Stimulated activated CD8-positive, alpha-beta memory T cell treated with anti-CD3 and anti-CD28 coated beads, Interleukin-12 subunit alpha, Interleukin-12 subunit beta, amount 100 ng/mL, for 4 hours (primary cell): Measurements from ENCODE around the gene VPS4B.
"Not testable (repeated sequence)": the region's sequence is repeated elsewhere in the genome, so short reads cannot be mapped to it uniquely, and the experiment has no call there.

ENCODE experiments used
- DNase-seq: peaks from one replicate; pipeline ENCODE4 v3.0.0-alpha.2; 2020; ENCODE audit warnings: low read depth

VPS4B gene

DNA sequence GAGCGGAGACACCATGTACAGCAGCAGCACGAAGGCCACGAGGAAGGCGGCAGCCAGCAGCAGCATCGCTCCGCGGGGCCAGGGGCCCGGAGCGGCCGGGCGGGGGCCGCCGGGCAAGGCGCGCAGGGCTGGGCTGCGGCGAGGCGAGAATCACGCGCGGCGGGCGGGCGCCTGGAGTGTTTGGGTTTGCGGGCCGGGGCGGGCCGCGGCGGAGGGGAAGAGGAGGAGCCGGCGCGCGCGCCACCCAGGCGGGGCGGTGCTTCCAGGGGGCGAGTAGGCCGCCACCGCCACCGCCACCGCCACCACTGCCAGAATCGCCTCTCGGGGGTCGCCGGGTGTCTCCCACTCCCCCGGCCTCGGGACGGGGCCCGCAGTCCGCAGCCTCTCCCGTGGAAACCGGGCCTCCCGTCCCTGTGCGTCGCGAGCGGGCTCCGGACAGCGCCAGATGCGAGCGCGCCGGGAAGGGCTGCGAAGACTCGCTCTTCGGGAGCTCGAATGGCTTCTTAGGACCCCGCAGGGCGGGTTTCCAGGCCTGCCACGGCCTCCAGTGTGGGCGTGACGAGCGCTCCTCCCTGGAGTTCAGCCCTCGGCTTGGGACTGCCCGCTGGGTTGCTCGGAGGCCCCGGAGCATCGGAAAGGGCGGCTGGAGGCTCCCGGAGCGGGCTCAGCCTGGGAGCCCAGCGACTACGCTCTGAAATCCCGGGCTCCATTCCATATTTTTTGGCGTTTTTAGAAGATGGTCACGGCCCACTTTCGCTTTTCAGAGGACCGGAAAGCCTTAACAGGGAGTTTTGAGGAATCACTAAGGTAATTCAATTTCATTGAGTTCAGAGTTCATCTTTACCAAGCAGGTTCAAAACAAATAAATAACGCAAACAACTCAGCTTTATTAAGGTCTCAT lies 55.0 kb downstream of the VPS4B start, which contains the start of gene KDSR:
Gene KDSR (minus strand): TSS at position 154 of the 901 bp plus-strand sequence. CDS start 88 bp downstream, at position 66.
- peak; percentile 70 for DNase-seq

- peak; percentile 44 for DNase-seq
Observed at GRCh38 chr18:63366213-63367052, 55.8 kb downstream of the VPS4B start.

- no peak for DNase-seq
Observed at GRCh38 chr18:63365876-63366212, 56.4 kb downstream of the VPS4B start.

DNA sequence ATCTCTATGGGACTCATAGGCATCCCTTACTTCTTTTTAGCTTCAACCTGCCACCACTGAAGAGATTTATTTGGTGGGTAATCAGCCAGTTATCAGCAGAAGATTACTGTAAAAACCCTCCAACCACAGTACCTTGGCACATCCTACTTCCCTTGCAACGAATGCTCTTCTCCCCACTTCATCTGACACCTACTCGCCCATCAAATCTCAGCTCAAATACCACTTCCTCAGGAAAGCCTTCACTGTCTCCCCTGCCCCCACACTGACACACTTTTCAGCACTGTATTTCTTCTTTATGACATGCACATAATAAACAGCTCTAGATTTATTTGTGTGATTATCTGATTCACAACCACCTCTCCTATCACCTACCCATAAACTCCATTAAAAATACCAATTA lies 58.3 kb downstream of the VPS4B start:
- no peak for DNase-seq

GRCh38 chr18:63363420-63363819 lies 58.9 kb downstream of the VPS4B start:
- not testable (repeated sequence) for DNase-seq

- no peak for DNase-seq
Observed at GRCh38 chr18:63356272-63356896, 65.9 kb downstream of the VPS4B start.

DNA sequence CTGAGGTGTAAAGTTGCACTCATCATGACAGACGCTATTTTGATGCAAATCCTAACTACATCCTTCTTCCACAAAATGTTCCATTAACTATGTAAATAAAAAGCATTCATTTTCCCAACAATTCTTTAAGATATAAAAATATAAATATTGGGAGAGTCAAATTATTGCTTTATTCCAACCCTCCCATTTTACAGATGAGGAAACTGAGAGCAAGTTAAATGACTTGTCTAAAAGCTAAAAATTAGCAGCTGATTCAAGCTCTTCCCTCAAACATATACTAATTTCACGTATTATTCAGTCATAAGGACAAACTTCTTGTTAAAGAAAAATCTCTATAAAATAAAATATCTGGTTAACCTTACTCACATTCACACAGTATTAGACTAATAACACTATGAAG lies 72.0 kb downstream of the VPS4B start:
- DNase-seq = no peak

DNA sequence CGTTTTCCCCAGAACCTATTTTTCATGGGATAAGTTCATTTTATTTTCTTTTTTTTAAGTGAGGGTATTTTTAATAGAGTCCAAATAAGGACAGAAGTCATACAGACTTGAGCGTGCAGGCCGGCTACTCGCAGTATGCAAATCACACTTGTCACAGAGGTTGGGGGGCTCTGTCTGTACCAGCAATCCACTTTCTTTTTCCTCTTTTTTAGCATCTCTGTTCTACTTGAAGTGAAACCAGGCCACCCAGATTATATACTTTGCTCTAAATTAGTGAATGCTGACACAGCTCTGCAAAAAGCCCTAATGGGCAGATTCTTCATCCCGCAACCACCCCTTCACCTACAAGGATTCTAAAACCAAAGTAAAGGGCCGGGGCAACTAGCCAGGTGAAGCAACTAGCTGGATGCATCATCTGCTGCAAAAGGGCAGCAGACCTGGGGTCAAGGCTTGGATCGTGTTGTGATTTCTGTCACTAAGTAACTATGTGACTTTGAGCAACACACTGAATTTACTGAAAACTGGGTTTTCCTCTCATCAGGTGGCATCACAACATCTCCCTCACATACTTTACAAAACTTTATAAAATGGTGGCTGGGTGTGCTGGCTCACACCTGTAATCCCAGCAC lies 73.7 kb downstream of the VPS4B start:
- DNase-seq = no peak

DNA sequence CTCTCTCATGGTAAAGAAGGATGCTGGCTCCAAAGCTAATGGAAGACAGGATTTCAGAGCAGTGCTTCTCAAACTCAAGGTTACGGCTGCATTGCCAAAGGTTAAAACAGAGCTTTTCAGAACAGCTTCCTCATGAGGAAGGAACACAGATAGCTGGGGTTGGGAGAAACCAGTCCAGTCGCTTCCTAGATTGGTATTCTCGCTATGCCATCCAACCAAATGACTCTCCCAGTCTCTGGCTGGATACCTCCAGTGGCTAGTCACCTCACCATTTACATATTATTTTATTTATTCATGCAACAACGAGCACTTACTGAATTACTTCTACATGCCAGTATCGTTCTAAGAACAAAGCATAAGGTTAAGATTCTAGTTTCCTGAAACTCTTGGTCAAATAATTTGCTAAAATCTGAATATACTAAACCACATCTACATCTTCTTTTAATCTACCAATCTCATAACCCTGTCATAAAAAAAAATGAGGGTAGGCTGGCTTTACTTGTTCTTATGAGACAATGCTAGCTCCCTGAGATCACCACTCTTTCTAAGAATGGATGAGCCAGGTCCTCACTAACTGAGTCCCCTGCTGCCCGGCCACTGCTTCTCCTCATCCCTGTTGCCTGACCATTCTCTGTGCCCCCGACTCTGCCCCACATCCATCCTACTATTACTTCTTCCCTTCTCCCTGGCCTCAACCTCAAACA lies 75.6 kb downstream of the VPS4B start:
- no peak for DNase-seq

DNA sequence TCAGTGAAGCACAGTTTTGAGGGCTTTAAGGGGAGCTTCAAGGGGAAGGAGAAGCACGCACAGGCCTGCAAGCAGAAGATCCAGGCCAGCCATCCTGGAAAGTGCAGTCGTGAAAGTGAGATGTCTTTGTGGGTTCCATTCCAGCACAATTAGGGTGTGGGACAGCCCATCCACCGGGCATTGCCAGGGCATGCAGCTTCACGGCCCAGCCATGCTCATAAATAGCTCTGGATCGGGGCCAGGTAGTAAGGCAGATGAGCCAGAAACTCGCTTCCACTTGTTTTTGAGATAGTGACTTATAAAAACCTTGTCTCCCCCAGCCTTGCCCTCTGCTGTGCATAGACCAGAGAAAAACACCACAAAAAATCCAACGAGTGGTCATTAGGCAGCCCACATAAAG lies 76.2 kb downstream of the VPS4B start:
- DNase-seq = no peak

DNA sequence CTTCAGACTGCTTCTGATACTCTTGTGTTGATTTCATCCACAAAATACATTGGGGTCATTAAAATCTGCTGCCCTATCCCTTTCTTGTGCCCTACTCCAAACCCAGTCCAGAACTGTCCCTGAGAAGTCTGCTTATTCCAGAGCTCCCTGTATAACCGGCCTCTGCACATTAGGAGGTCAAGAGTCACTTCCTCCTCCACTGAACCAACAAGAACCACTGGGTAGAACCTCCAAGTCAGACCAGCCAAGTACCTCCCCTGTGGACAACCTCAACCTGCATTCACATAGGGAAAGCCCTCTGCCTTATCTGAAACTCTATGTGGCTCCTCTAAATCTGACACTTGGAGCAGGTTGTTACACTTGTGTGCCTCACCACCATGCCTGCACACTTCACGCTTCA lies 77.4 kb downstream of the VPS4B start:
- no peak for DNase-seq

GRCh38 chr18:63344263-63344662 lies 78.0 kb downstream of the VPS4B start:
- no peak for DNase-seq

DNA sequence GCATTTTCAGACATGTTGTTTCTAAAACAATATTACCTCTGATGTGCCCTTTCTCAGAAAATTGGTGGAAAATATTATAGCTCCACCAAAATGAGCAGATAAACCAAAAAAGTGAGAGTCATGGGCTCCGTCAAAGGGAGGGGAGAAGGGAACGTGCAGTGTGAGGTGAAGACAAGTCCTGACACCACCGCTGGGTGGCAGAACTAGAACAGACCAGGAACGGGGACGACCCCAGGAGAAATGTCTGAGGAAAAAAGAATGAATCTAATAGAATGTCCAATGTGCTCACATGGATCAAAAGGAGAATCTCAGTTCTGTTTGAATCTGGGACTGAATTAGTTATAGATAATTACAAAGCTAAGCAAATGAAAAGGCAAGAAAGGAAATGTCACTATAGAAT lies 80.1 kb downstream of the VPS4B start:
- DNase-seq = no peak

GRCh38 chr18:63339920-63340484 lies 82.3 kb downstream of the VPS4B start:
- no peak for DNase-seq
